HG03521 (cell line): ENCODE measurements around the gene SERPINA6.
"Not testable (repeated sequence)": the region's sequence is repeated elsewhere in the genome, so short reads cannot be mapped to it uniquely, and the experiment has no call there.

Experiments used
- ATAC-seq: cut with Tn5 transposase; IDR thresholded peaks from one replicate; pipeline ENCODE4 v1.9.1; 2021; ENCODE audit warnings: mild to moderate bottlenecking, moderate library complexity; ENCODE audit not compliant: unreplicated experiment

The SERPINA6 gene, protein sequence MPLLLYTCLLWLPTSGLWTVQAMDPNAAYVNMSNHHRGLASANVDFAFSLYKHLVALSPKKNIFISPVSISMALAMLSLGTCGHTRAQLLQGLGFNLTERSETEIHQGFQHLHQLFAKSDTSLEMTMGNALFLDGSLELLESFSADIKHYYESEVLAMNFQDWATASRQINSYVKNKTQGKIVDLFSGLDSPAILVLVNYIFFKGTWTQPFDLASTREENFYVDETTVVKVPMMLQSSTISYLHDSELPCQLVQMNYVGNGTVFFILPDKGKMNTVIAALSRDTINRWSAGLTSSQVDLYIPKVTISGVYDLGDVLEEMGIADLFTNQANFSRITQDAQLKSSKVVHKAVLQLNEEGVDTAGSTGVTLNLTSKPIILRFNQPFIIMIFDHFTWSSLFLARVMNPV

DNA sequence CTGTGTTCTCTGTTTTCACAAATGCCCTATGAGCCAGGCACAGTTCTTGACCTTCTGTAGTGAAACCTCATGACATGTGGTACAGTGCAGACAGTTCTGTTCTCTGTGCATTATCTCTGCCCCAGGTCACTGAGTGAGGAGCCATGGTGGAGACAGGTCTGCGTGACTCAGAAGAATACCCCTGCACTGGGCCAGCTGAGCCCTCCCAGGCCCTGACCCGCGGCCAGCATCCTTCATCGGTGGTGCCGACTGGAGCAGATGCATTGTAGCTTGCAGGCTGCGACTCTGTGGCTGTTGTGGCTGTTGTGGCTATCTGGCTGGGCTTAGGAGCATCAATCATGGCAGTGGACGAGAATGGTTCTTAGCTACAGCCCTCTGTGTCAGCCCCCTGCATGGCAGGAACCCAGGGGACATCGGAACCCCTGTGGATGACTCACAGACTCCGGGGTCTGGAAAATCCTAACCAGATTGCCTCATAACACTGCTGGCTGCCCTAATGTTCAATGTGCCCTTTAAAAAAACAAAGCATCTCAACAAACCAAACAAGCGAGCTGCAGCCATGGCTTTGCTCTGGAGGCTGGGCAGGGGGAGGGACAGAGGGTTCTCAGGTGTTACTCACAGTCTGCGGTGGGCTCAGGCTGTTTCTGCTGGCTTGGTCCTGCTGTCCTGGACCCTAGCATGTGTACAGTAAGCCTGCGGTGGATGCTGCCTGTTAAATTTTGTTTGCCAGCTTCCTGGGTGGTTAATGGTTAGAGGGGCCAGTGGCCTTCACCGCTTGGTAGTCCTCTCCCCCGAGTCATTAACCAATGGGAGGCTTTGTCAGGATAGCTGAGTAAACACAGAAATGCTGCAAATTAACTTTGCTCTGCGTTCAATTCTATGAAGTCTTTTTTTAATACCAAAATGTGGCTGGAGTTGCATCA, at the start of gene SERPINA6:
TSS of gene SERPINA6 (minus strand) at position 689 of the 923 bp plus-strand sequence. CDS start 8,688 bp downstream, outside the sequence.
- ATAC-seq, result no peak

DNA sequence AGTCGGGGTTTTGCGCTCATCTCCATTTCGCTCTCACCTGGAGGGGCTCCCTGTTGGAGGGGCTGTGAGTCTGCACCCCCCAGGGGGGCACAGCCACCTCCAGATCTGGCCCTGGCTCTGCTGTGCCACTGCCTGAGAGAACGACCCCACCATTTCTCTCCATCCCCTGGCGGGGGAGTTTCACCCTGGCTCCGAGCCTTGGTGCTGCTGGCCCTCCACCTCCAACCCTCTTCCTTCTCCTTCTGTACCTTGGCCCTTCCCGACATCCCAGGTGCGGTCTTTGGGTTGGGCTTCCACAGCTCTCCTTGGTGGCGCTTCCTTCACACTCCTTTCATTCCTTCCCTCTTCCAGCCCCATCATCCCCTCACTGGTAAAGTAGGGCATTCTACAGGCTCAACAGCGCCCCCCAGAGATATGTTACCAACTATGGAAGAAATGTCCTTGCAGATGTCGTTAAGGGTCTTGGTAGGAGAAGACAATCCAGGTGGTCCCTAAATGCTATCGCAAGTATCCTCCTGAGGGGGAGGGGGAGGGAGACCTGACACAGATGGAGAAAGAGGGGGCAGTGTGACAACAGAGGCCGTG, 49.0 kb upstream of the SERPINA6 start:
- ATAC-seq, result no peak

- no peak for ATAC-seq
Measured at GRCh38 chr14:94370524-94370910, 47.4 kb upstream of the SERPINA6 start.

- not testable (repeated sequence) for ATAC-seq
Measured at GRCh38 chr14:94369766-94370523, 46.8 kb upstream of the SERPINA6 start.

DNA sequence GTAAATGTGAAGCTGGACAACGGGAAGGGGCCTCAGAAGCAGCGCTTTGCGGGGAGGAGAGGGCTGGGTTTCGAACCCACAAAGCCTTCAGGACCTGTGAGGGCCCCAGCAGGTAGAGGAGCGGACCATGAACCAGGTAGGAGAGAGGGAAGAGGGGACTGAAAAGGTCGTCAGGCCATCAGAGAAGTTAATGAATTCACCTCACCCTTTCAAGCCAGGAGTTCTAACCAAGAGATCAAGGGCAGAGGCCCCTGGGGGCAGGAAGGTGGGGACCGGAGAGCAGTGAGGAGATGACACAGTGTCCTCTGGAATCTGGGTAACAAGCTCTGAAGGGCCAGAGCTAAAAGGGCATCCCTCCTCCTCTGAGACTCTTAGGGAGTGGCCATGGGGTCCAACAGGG, 45.8 kb upstream of the SERPINA6 start:
- ATAC-seq, result no peak

- no peak for ATAC-seq
Measured at GRCh38 chr14:94368243-94368590, 45.1 kb upstream of the SERPINA6 start.

DNA sequence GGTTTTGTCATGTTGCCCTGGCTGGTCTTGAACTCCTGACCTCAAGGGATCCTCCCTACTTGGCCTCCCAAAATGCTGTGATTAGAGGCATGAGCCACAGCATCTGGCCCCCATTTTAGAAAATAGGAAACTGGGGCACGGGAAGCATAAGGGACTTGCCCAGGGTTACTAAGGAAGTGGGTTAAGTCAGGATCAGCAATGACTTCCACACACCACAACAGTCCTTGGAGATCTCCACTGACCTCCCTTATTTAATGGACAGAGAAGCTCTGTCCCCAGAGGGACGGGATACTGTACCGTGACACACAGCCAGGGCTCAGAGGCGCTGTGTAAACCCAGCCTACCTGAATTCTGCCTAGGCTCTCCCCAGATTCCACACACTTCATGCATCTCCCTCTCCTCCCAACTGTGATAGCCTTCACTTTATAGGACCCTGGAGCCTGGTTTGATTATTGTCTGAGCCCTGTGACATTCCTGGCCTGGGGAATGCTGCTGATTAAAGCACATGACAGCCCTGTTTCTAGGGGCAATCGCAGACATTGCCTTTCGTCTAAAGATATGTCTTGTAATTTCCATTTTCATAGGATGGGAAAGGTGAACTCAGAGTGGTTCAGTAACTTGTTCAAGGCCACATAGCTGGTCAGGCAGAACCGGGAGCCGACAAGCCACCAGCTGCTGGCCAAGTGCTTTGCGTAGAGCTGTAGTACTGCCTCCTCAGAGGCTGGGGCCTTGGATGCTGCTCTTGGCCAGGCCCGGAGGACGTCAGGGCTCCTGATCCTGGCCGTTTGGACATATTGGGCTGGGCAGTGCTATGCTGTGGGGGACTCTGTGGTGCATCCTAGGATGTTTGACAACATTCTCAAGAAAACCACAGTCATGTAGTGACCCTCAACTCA, 44.5 kb upstream of the SERPINA6 start:
- ATAC-seq, result no peak

DNA sequence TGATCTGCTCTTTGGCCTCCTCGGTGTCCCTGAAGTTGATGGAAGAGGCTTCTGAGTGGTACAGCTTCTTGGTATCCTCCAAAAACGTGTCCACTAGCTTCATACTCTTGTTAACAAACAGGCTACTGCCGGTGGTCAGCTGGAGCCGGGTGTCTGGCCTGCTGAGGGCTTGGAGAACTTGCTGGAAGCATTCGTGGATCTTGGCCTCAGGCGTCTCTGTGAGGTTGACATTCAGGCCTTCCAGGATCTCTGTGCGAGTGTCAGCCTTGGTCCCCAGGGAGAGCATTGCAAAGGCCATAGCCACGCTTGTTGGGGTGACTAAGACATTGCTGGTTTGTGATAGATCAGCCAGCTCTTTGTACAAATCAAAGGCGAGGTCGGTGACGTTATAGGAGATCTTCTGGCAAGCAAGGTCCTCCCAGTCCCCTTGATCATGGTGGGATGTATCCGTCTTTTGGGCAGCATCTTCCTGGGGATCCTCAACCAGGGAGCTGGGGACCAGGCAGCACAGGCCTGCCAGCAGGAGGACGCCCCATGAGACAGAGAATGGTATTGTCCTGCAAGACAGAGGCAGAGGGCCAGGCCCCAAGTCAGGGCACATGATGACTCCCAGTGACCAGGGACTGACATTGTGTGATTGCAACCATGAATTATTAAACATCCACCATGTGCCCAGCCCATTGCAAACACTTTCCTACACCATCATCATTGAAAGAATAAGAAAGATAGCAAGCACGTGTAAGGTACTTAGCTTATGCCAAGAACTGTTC, 43.2 kb upstream of the SERPINA6 start, which contains the start of gene SERPINA2:
TSS of gene SERPINA2 (minus strand) at position 553 of the 770 bp plus-strand sequence.
- ATAC-seq, result no peak

DNA sequence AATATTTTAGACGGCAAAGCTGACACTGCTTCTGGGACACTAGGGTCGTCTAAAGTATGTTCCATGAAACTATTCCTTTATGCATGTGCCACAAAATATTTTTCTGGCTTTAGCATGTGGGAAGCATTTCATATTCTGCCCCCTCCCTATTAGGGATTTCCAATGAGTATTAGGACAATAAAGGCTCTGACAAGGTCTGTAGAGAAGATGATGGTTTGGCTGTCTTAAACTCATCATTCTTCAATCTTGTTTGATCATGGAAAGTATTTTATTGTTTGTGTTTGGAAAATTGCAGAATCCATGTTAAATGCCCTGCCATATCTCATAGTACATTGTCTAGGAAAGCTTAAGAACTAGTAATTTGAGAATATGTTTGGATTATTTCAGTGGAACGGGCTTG, 42.5 kb upstream of the SERPINA6 start:
- no peak for ATAC-seq

GRCh38 chr14:94364964-94365363, 41.8 kb upstream of the SERPINA6 start:
- no peak for ATAC-seq

DNA sequence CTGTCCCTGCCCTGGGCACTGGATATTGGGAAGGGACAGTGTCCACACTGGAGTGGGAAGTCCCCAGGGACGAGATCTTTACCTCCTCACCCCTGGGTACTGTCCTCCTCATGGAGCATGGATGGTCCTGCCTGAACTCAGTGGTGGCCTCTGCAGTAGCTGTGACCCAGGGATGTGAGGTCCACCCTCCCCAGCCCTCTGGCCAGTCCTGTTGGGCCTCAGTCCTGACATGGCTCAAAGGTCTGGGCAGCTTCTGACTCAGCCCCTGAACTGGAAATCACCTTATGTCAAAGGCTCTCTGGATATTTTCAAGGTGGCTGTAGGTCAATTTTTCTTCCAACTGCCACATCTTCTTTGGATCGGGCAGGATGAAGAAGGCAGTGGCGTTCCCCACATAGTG, 40.9 kb upstream of the SERPINA6 start:
- ATAC-seq, result no peak

DNA sequence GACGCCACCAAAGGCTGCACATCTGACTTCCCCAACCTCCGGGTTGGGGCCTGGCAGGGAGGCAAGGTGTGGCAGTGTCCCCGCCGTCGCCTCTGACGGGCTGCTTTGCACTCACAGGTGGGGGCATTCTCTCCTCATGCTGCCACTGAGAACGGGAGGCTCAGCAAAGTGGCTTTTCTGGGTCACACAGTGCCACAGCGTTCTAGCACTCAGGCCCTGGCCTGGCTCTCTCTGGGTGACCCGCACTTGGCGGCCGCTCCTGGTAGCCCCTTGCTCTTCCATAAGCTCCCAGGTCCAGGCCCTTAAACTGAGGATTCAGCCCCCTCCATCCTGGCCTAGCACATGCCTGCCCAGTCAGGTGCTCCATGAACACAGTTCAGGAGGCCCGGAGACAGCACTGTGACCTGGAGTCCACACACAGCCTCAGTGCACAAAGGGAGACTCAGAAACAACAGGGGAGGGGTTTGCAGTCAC, 40.1 kb upstream of the SERPINA6 start:
- ATAC-seq, result no peak

DNA sequence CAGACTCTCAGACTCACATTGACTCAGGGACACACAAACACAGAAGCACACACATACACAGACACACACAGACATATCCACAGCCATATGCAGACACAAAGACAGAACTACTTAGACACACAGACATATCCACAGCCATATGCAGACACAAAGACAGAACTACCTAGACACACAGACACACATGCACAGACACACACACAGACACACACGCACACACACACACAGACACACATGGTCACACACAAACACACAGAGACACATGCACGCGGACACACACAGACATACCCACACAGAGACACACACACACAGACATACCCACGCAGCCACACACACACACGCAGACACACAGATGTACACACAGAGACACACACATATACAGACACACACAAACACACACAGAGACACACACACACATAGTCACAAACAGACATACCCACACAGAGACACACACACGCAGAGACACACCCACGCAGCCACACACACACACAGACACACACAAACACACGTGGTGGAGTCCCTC, 39.5 kb upstream of the SERPINA6 start:
- ATAC-seq, result no peak

GRCh38 chr14:94361682-94362081, 38.5 kb upstream of the SERPINA6 start:
- ATAC-seq, result no peak

- ATAC-seq, result no peak
Measured at GRCh38 chr14:94360945-94361565, 37.9 kb upstream of the SERPINA6 start.

- no peak for ATAC-seq
Measured at GRCh38 chr14:94357166-94357565, 34.0 kb upstream of the SERPINA6 start.

GRCh38 chr14:94356379-94357056, 33.4 kb upstream of the SERPINA6 start:
- ATAC-seq, result no peak
